Measurements from ENCODE around the gene PHLDB1. TPM values are rescaled to one million over a fixed set of nuclear protein-coding genes. Genes with fewer than 3 reads are reported as not detected.

Gene PHLDB1
- total and polyA plus RNA-seq, 2 donors (not counting 3 experiments of a cell fraction or from before 2014, with no cell fraction given), result 99.7 to 183 TPM

DNA sequence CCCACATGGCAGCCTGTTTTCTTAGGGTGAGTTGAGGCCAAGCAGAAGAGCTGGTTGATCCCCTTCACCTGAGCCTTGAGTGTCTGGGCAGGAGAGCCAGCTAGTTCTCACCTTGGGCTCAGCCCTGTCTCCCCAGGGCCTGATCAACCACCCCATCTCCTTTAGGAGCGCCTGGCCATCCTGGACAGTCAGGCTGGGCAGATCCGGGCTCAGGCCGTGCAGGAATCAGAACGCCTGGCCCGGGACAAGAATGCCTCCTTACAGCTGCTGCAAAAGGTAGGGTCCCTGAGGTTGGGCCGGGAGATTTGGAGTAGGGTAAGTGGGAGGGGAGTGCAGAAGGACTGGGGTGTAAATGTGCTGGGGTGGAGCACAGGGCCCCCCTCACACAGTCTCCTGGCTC, 31.3 kb downstream of the PHLDB1 start:
- no TSS peak for BruUV-seq (replicated peaks)

More for the DNA sequence above, 31.3 kb downstream of the PHLDB1 start:
- H2AFZ ChIP-seq (ENCODE audit: low read depth, low read length), result no peak overlapping the region
- DNase-seq (ENCODE audit: low read depth, low spot score) (no peak), FAIRE-seq (no peak)
- dilution Hi-C loops (cut with MboI; ENCODE audit: extremely low pct_ligation_motif_present, low sequenced_read_pairs) (no loop called here), intact Hi-C loops (cut with micrococcal nuclease) (no loop called here)
- no peaks in the 10 kb centered on the region for H3K9me3 ChIP-seq (replicated peaks; ENCODE audit: control insufficient read depth, insufficient read depth, low read length)
- H3K79me2 ChIP-seq (ENCODE audit: control insufficient read depth, insufficient read depth, low read length), result peaks cover 14% of the 10 kb centered on the region
- no peak overlapping the region for H3K4me2 ChIP-seq (ENCODE audit: insufficient read depth, low read length)
- TF ChIP-seq POLR2AphosphoS5 (IDR thresholded peaks at IDR 0.05; ENCODE audit: insufficient read depth, low read depth, low read length), result no peak
- TF ChIP-seq FOS (IDR thresholded peaks at IDR 0.05; ENCODE audit: borderline replicate concordance, insufficient read depth, low read length), result no peak
- TF ChIP-seq, protein P1, sequence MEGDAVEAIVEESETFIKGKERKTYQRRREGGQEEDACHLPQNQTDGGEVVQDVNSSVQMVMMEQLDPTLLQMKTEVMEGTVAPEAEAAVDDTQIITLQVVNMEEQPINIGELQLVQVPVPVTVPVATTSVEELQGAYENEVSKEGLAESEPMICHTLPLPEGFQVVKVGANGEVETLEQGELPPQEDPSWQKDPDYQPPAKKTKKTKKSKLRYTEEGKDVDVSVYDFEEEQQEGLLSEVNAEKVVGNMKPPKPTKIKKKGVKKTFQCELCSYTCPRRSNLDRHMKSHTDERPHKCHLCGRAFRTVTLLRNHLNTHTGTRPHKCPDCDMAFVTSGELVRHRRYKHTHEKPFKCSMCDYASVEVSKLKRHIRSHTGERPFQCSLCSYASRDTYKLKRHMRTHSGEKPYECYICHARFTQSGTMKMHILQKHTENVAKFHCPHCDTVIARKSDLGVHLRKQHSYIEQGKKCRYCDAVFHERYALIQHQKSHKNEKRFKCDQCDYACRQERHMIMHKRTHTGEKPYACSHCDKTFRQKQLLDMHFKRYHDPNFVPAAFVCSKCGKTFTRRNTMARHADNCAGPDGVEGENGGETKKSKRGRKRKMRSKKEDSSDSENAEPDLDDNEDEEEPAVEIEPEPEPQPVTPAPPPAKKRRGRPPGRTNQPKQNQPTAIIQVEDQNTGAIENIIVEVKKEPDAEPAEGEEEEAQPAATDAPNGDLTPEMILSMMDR (IDR thresholded peaks at IDR 0.05; ENCODE audit: extremely low read depth in 1 of 2, insufficient read depth in 1 of 2, low read depth in 1 of 2, low read length in 2 of 2), result no peak
- no peak for TF ChIP-seq EZH2 (IDR thresholded peaks at IDR 0.05; ENCODE audit: borderline replicate concordance, low read depth, low read length, severe bottlenecking)
- TF ChIP-seq JUN (IDR thresholded peaks at IDR 0.05; ENCODE audit: borderline replicate concordance, insufficient read depth, insufficient read length, low read depth), result no peak
- TF ChIP-seq POLR2A (IDR thresholded peaks at IDR 0.05; ENCODE audit: low read depth, low read length), result no peak
- TF ChIP-seq MAX (IDR thresholded peaks at IDR 0.05; ENCODE audit: insufficient read depth, insufficient read length), result no peak
- no peak for TF ChIP-seq MYC (IDR thresholded peaks at IDR 0.05; ENCODE audit: low read depth, low read length)
- H3K27ac ChIP-seq (ENCODE audit: insufficient read depth, low read depth, low read length), result no peak overlapping the region
- no peak overlapping the region for H3K4me3 ChIP-seq (replicated peaks in 1 of 3; ENCODE audit: insufficient read depth in 1 of 3, low read depth in 1 of 3, low read length in 3 of 3)
- ChIA-PET CTCF (interaction anchor here (0.7 to 1.8 kb wide), 4 partner anchors 10 to 34 kb away, joined by 3 to 6 read pairs (median 4); no protein-coding TSS in a partner anchor), POLR2A (interaction anchor here (0.7 kb wide), 2 partner anchors 25 to 35 kb away, joined by 3 read pairs; no protein-coding TSS in a partner anchor)
- H3K27me3 ChIP-seq (ENCODE audit: control insufficient read depth in 2 of 2, insufficient read depth in 2 of 2, low read length in 2 of 2), result no peaks in the 10 kb centered on the region
- H3K9ac ChIP-seq (replicated peaks; ENCODE audit: extremely low read depth, insufficient read depth, low read length), result no peak overlapping the region
- H3K4me1 ChIP-seq (ENCODE audit: control insufficient read depth, extremely low read depth, insufficient read depth, low read length), result no peaks in the 10 kb centered on the region
- H3K36me3 ChIP-seq (ENCODE audit: control insufficient read depth in 2 of 2, extremely low read depth in 1 of 2, insufficient read depth in 2 of 2, low read length in 2 of 2), result peaks cover 44 to 71% of the 10 kb centered on the region in 2 experiments
- no peaks in the 10 kb centered on the region for H4K20me1 ChIP-seq (replicated peaks; ENCODE audit: control insufficient read depth, extremely low read depth, insufficient read depth, low read length)
- H3K9me1 ChIP-seq (replicated peaks; ENCODE audit: control insufficient read depth, extremely low read depth, insufficient read depth, low read length), result no peaks in the 10 kb centered on the region
